Kidney (tissue), 14 donors: ENCODE measurements around the gene PRR16. TPM values are rescaled to one million over a fixed set of nuclear protein-coding genes. Genes with fewer than 3 reads are reported as not detected.

Source experiments
- DNase-seq, 5 donors: peaks; one replicate each; pipeline ENCODE4 v3.0.0-alpha.2; 2013 to 2020
- FAIRE-seq: peaks from 2 replicates; lab custom pipeline; 2012; peaks lifted over from hg19 to GRCh38; lab: Jason Lieb, UNC
- H3K27ac ChIP-seq, 2 donors: one replicate each; pipeline ENCODE4 v1.7.0; 2013; ENCODE audit warnings: low read depth in 2 of 2, low read length in 2 of 2, inconsistent platforms in 1 of 2
- H3K27me3 ChIP-seq: one replicate; pipeline ENCODE4 v1.7.1; 2013; ENCODE audit warnings: low read length, inconsistent platforms; ENCODE audit not compliant: control insufficient read depth, insufficient read depth
- H3K36me3 ChIP-seq, 3 donors: one replicate each; pipeline versions ENCODE4 v1.7.0 to v1.7.1; 2013; ENCODE audit warnings: low read length in 3 of 3, control low read depth in 1 of 3, inconsistent platforms in 1 of 3; ENCODE audit not compliant: insufficient read depth in 3 of 3, control insufficient read depth in 2 of 3
- H3K4me1 ChIP-seq, 3 donors: one replicate each; pipeline versions ENCODE4 v1.7.0 to v1.7.1; 2013; ENCODE audit warnings: low read length in 3 of 3, inconsistent platforms in 1 of 3, low read depth in 1 of 3; ENCODE audit not compliant: control insufficient read depth in 2 of 3, insufficient read depth in 2 of 3
- H3K4me3 ChIP-seq, 3 donors: one replicate each; pipeline versions ENCODE4 v1.7.0 to v1.8.1; 2013; ENCODE audit warnings: low read length in 3 of 3, control low read depth in 1 of 3, inconsistent platforms in 1 of 3
- H3K9ac ChIP-seq, 3 donors: one replicate each; pipeline versions ENCODE4 v1.7.0 to v1.7.1; 2013; ENCODE audit warnings: low read length in 3 of 3, control low read depth in 1 of 3, inconsistent platforms in 1 of 3
- H3K9me3 ChIP-seq, 3 donors: one replicate each; pipeline versions ENCODE4 v1.7.0 to v1.7.1; 2013; ENCODE audit warnings: low read length in 3 of 3, control low read depth in 1 of 3, inconsistent platforms in 1 of 3; ENCODE audit not compliant: control insufficient read depth in 2 of 3, insufficient read depth in 1 of 3
- intact Hi-C: fragments of 100-400 bp; cut with DNase I; formaldehyde crosslinking; loops from one replicate; pipeline ENCODE4 v1.11.1; 2022
- polyA plus RNA-seq: library from polyadenylated mRNA; stranded (reverse); fragments of 350-450 nt; fragmentation: Illumina TruSeq; extraction: RNeasy Lipid Tissue Mini Kit (QIAGEN cat#74804); gene quantifications from one replicate; pipeline ENCODE4 v1.2.3, GENCODE V29; 2014; ENCODE audit warnings: low read depth, low replicate concordance; ENCODE audit not compliant: insufficient read depth
- total RNA-seq: library from RNA; stranded (reverse); fragmentation: NEBNext Ultra II Directional; extraction: Animal tissue kit (Norgen Biotek cat#: 25700); gene quantifications from one replicate; pipeline ENCODE4 v1.2.1, GENCODE V29; 2021
- TF ChIP-seq, protein P1 (sequence below): IDR thresholded peaks from 3 replicates; pipeline ENCODE4 v1.5.1; 2012; ENCODE audit warnings: mild to moderate bottlenecking, moderate library complexity, borderline replicate concordance; ENCODE audit not compliant: insufficient read depth; ENCODE audit errors: extremely low read depth
- donor health status: control.
- donor health status: control.
- donor health status: control.
- donor health status: control.
- donor health status: control.
- donor health status: DM: yes; HTN: yes; CAD: no.
- donor health status: Normal renal cell carcinoma (clear cell type).

The PRR16 gene
- total and polyA plus RNA-seq, 2 donors from 2014 or later, result 2.4 to 3.6 TPM

DNA sequence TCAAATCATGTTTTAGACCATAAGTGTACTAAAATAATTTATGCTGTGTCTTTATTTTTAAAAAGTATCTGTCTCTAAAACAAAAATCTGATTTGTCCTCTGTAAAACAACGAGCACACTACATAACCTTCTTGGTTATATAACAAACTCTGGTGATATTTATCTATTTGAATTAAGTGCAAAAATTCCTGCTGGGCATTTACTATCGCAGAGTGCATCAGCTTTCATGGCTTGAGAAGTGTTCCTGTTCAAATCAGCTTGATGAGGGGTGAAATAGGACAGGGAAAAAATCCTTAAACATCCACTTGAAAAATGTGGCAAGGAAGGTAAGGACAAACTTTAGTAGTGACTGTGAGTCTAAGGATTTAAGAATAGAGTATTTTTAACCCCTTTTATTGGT, 65.3 kb downstream of the PRR16 start:
- FAIRE-seq (no peak), DNase-seq (no peak)
- no peak overlapping the region for H3K9ac ChIP-seq
- H3K27ac ChIP-seq, result no peak overlapping the region
- H3K9me3 ChIP-seq, result no peaks in the 10 kb centered on the region
- intact Hi-C loops, result no loop called here
- H3K4me1 ChIP-seq, result no peaks in the 10 kb centered on the region
- H3K36me3 ChIP-seq, result no peaks in the 10 kb centered on the region
- TF ChIP-seq, protein P1, sequence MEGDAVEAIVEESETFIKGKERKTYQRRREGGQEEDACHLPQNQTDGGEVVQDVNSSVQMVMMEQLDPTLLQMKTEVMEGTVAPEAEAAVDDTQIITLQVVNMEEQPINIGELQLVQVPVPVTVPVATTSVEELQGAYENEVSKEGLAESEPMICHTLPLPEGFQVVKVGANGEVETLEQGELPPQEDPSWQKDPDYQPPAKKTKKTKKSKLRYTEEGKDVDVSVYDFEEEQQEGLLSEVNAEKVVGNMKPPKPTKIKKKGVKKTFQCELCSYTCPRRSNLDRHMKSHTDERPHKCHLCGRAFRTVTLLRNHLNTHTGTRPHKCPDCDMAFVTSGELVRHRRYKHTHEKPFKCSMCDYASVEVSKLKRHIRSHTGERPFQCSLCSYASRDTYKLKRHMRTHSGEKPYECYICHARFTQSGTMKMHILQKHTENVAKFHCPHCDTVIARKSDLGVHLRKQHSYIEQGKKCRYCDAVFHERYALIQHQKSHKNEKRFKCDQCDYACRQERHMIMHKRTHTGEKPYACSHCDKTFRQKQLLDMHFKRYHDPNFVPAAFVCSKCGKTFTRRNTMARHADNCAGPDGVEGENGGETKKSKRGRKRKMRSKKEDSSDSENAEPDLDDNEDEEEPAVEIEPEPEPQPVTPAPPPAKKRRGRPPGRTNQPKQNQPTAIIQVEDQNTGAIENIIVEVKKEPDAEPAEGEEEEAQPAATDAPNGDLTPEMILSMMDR, result no peak
- H3K4me3 ChIP-seq, result no peak overlapping the region
- H3K27me3 ChIP-seq, result no peaks in the 10 kb centered on the region

DNA sequence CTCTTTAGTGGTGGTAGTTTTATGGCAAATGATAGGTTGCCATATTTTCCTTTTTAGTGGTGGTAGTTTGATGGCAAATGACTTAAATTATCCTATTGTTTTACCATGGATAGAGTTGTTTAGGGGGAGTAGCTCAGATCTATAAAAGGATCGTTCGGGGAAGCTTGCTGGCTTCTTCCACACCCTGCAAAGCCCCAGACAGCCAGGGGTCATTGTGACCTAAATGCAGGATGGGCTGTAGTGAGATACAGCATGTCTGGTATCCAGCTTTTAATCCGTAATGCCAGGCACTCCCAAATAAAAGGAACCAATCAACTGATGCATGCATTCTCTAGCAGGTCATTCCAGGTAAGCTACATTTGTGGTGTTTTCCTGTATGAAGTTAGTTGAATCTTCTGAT, 67.1 kb downstream of the PRR16 start:
- Histone ChIP-seq H3K27me3 (no peaks in the 10 kb centered on the region), H3K27ac (no peak overlapping the region), H3K9ac (no peak overlapping the region), H3K36me3 (no peaks in the 10 kb centered on the region), H3K9me3 (no peaks in the 10 kb centered on the region), H3K4me3 (no peak overlapping the region), H3K4me1 (no peaks in the 10 kb centered on the region)
- TF ChIP-seq, protein P1, result no peak
- intact Hi-C loops, result no loop called here
- no peak for DNase-seq
- FAIRE-seq, result no peak

DNA sequence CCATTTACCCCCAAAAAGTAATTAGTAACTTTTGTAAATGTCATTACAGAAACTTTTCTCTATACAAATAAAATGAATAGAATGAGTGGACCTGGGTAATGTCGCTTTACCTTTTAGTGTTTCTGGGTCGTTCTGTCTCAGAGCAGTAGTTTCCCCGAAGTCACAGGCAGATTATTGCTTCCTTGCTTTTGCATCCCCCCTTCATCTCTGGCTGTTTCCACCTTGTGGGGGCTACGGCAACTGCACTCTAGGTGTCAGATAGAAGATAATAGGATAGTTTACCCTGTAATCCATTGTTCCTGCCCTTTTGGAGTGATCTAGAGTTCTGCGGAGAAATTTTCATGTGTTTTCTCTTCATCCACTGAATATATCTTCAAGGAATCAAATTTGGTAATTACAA, 68.7 kb downstream of the PRR16 start:
- TF ChIP-seq, protein P1, result no peak
- H3K9ac ChIP-seq, result no peak overlapping the region
- no peak for FAIRE-seq
- no peaks in the 10 kb centered on the region for H3K27me3 ChIP-seq
- H3K4me1 ChIP-seq, result no peaks in the 10 kb centered on the region
- H3K27ac ChIP-seq, result no peak overlapping the region
- no peaks in the 10 kb centered on the region for H3K9me3 ChIP-seq
- no peak overlapping the region for H3K4me3 ChIP-seq
- H3K36me3 ChIP-seq, result no peaks in the 10 kb centered on the region
- peak in 1 of 5 donors; percentile 6 for DNase-seq
- intact Hi-C loops, result no loop called here

DNA sequence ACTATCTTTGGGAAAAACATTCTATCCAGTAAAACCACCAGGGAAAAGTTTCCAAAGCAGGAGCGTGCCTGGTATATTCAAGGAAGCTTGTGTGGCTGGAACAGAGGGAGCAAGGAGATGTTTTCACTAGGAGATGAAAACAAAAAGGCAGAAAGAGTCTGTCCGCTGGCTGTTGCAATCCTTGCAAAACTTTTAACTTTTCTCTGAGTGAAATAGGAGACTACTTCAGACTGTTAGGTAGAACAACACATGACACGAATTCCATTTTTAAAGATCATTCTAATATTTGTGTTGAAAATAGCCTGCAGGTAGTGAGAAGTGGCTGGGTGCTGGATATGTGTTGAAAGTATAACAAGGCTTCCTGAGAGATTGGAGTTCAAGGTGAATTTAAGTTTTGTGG, 69.5 kb downstream of the PRR16 start:
- Histone ChIP-seq H3K27ac (no peak overlapping the region), H3K9ac (no peak overlapping the region), H3K4me1 (no peaks in the 10 kb centered on the region), H3K27me3 (no peaks in the 10 kb centered on the region), H3K36me3 (no peaks in the 10 kb centered on the region), H3K4me3 (no peak overlapping the region), H3K9me3 (no peaks in the 10 kb centered on the region)
- DNase-seq (no peak), FAIRE-seq (no peak)
- intact Hi-C loops, result no loop called here
- TF ChIP-seq, protein P1, result no peak
